ENCODE measurements around the gene ATAD3B. TPM values are rescaled to one million over a fixed set of nuclear protein-coding genes. Genes with fewer than 3 reads are reported as not detected.

The ATAD3B gene
- total and polyA plus RNA-seq, 5 donors: 5.6 to 11.4 (median 8.3) TPM

- H3K27me3 ChIP-seq (ENCODE audit: control insufficient read depth, insufficient read depth): no peaks in the 10 kb centered on the region
- H3K9me3 ChIP-seq (ENCODE audit: control insufficient read depth, low read length): no peaks in the 10 kb centered on the region
- WGBS: 88% methylated on average over 15 of the region's 15 CpGs
- ATAC-seq (no peak), DNase-seq (no peak)
- H3K27ac ChIP-seq (ENCODE audit: low read length): no peak overlapping the region
- H3K4me1 ChIP-seq (ENCODE audit: control insufficient read depth, insufficient read depth, low read length): peaks cover 5% of the 10 kb centered on the region
- intact Hi-C loops (cut with DNase I): no loop called here
- H3K4me3 ChIP-seq (ENCODE audit: low read length): no peak overlapping the region
Observed at GRCh38 chr1:1536938-1537546, 65.5 kb downstream of the ATAD3B start.

- no peak for ATAC-seq
- H3K4me1 ChIP-seq (ENCODE audit: control insufficient read depth, insufficient read depth, low read length): peaks cover 5% of the 10 kb centered on the region
- intact Hi-C loops (cut with DNase I): no loop called here
Observed at GRCh38 chr1:1537626-1538250, 66.2 kb downstream of the ATAD3B start.

GRCh38 chr1:1538334-1538733 lies 66.8 kb downstream of the ATAD3B start:
- intact Hi-C loops (cut with DNase I): no loop called here
- no peaks in the 10 kb centered on the region for H3K27me3 ChIP-seq (ENCODE audit: control insufficient read depth, insufficient read depth)
- no peak overlapping the region for H3K27ac ChIP-seq (ENCODE audit: low read length)
- 94% methylated on average over 23 of the region's 23 CpGs for WGBS
- ATAC-seq (no peak), DNase-seq (peak in 2 of 3 donors; percentile 50 to 53)
- peaks cover 5% of the 10 kb centered on the region for H3K4me1 ChIP-seq (ENCODE audit: control insufficient read depth, insufficient read depth, low read length)
- H3K9me3 ChIP-seq (ENCODE audit: control insufficient read depth, low read length): no peaks in the 10 kb centered on the region
- H3K4me3 ChIP-seq (ENCODE audit: low read length): no peak overlapping the region

More at GRCh38 chr1:1537626-1538250, 66.2 kb downstream of the ATAD3B start:
- no peak overlapping the region for H3K4me3 ChIP-seq (ENCODE audit: low read length)
- 94% methylated on average over 32 of the region's 32 CpGs for WGBS
- H3K9me3 ChIP-seq (ENCODE audit: control insufficient read depth, low read length): no peaks in the 10 kb centered on the region
- H3K27me3 ChIP-seq (ENCODE audit: control insufficient read depth, insufficient read depth): no peaks in the 10 kb centered on the region
- DNase-seq: no peak
- H3K27ac ChIP-seq (ENCODE audit: low read length): no peak overlapping the region

GRCh38 chr1:1538989-1539309 lies 67.4 kb downstream of the ATAD3B start:
- H3K27ac ChIP-seq (ENCODE audit: low read length): no peak overlapping the region

GRCh38 chr1:1539310-1540089 lies 67.9 kb downstream of the ATAD3B start:
- Histone ChIP-seq H3K9me3 (ENCODE audit: control insufficient read depth, low read length) (no peaks in the 10 kb centered on the region), H3K4me1 (ENCODE audit: control insufficient read depth, insufficient read depth, low read length) (peaks cover 5% of the 10 kb centered on the region), H3K27ac (ENCODE audit: low read length) (no peak overlapping the region), H3K27me3 (ENCODE audit: control insufficient read depth, insufficient read depth) (no peaks in the 10 kb centered on the region), H3K4me3 (ENCODE audit: low read length) (peak overlapping the region; percentile 71)
- WGBS: 13% methylated on average over 66 of the region's 66 CpGs
- ATAC-seq (no peak), DNase-seq (peak in 1 of 3 donors; percentile 78)
- intact Hi-C loops (cut with DNase I): no loop called here

More at GRCh38 chr1:1538989-1539309, 67.4 kb downstream of the ATAD3B start:
- Histone ChIP-seq H3K4me1 (ENCODE audit: control insufficient read depth, insufficient read depth, low read length) (peaks cover 5% of the 10 kb centered on the region), H3K4me3 (ENCODE audit: low read length) (no peak overlapping the region), H3K27me3 (ENCODE audit: control insufficient read depth, insufficient read depth) (no peaks in the 10 kb centered on the region), H3K9me3 (ENCODE audit: control insufficient read depth, low read length) (no peaks in the 10 kb centered on the region)
- no peak for ATAC-seq
- 83% methylated on average over 18 of the region's 18 CpGs for WGBS
- DNase-seq: peak in 1 of 3 donors; percentile 54
- intact Hi-C loops (cut with DNase I): no loop called here

- Histone ChIP-seq H3K27ac (ENCODE audit: low read length) (peak within 1 kb of the TSS; percentile 3), H3K4me1 (ENCODE audit: control insufficient read depth, insufficient read depth, low read length) (peaks cover 5% of the 10 kb centered on the region), H3K9me3 (ENCODE audit: control insufficient read depth, low read length) (no peaks in the 10 kb centered on the region), H3K4me3 (ENCODE audit: low read length) (peak within 1 kb of the TSS; percentile 71), H3K27me3 (ENCODE audit: control insufficient read depth, insufficient read depth) (no peaks in the 10 kb centered on the region)
- DNase-seq (peak; percentile 87 to 95 (median 95)), ATAC-seq (peak; percentile 75 to 76)
- intact Hi-C loops (cut with DNase I): no loop called here
- WGBS: 1% methylated on average over 95 of the region's 100 CpGs
Observed at GRCh38 chr1:1540090-1540817, 68.7 kb downstream of the ATAD3B start, which contains the start of gene TMEM240. TSS of gene TMEM240 (minus strand) at chr1:1540624. CDS start at chr1:1540346, 278 bp downstream.

- DNase-seq: no peak
- H3K4me1 ChIP-seq (ENCODE audit: control insufficient read depth, insufficient read depth, low read length): peaks cover 5% of the 10 kb centered on the region
- peak; percentile 4 to 28 for ATAC-seq
- no peaks in the 10 kb centered on the region for H3K9me3 ChIP-seq (ENCODE audit: control insufficient read depth, low read length)
- H3K27ac ChIP-seq (ENCODE audit: low read length): peak overlapping the region; percentile 3
- H3K4me3 ChIP-seq (ENCODE audit: low read length): peak overlapping the region; percentile 71
- WGBS: 45% methylated on average over 53 of the region's 53 CpGs
- no peaks in the 10 kb centered on the region for H3K27me3 ChIP-seq (ENCODE audit: control insufficient read depth, insufficient read depth)
- intact Hi-C loops (cut with DNase I): no loop called here
Observed at GRCh38 chr1:1540818-1541628, 69.5 kb downstream of the ATAD3B start.

GRCh38 chr1:1541956-1542765 lies 70.6 kb downstream of the ATAD3B start:
- H3K27ac ChIP-seq (ENCODE audit: low read length): no peak overlapping the region

GRCh38 chr1:1542766-1543705 lies 71.5 kb downstream of the ATAD3B start:
- H3K4me3 ChIP-seq (ENCODE audit: low read length): no peak overlapping the region
- H3K27ac ChIP-seq (ENCODE audit: low read length): peak overlapping the region; percentile 7
- H3K9me3 ChIP-seq (ENCODE audit: control insufficient read depth, low read length): no peaks in the 10 kb centered on the region
- peak in 1 of 3 donors; percentile 64 for DNase-seq
- intact Hi-C loops (cut with DNase I): no loop called here
- peak in 1 of 2 donors; percentile 0 for ATAC-seq
- no peaks in the 10 kb centered on the region for H3K27me3 ChIP-seq (ENCODE audit: control insufficient read depth, insufficient read depth)
- WGBS: 83% methylated on average over 45 of the region's 45 CpGs
- H3K4me1 ChIP-seq (ENCODE audit: control insufficient read depth, insufficient read depth, low read length): peaks cover 5% of the 10 kb centered on the region

More at GRCh38 chr1:1541956-1542765, 70.6 kb downstream of the ATAD3B start:
- Histone ChIP-seq H3K27me3 (ENCODE audit: control insufficient read depth, insufficient read depth) (no peaks in the 10 kb centered on the region), H3K9me3 (ENCODE audit: control insufficient read depth, low read length) (no peaks in the 10 kb centered on the region), H3K4me1 (ENCODE audit: control insufficient read depth, insufficient read depth, low read length) (peaks cover 5% of the 10 kb centered on the region), H3K4me3 (ENCODE audit: low read length) (no peak overlapping the region)
- DNase-seq (peak in 1 of 3 donors; percentile 64), ATAC-seq (no peak)
- 85% methylated on average over 37 of the region's 37 CpGs for WGBS
- intact Hi-C loops (cut with DNase I): no loop called here

Measured in right cardiac atrium (tissue), 5 donors.